Measurements from ENCODE around the gene TAF1B.
A peak's percentile ranks its signal among the peaks of the same experiment; 100 is the strongest.
"Not testable (repeated sequence)": the region's sequence is repeated elsewhere in the genome, so short reads cannot be mapped to it uniquely, and the experiment has no call there.

The TAF1B gene

DNA sequence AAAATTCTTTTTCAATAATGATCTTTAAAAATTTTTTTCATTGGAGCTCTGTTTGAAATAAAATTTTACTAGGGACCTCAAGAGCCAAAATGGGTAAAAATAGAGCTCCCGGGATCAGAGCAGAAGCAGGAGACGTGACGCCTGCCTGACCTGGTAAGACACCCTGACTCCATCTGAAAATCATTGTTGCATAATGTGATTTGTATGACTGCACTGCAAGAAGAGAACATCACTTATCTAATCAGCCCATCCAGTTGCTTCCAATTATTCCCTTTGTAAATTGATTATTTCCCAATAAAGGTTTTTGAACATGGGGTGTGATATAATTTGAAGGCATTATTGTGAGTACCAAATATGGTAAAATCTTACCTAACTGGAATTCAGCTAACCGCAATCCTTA, 17.1 kb upstream of the TAF1B start:
- DNase-seq (ENCODE audit: insufficient read length, low spot score) (no peak), FAIRE-seq (no peak)

- FAIRE-seq = no peak
- no peak for DNase-seq (ENCODE audit: insufficient read length, low spot score)
Observed at GRCh38 chr2:9830685-9831410, 12.4 kb upstream of the TAF1B start.

DNA sequence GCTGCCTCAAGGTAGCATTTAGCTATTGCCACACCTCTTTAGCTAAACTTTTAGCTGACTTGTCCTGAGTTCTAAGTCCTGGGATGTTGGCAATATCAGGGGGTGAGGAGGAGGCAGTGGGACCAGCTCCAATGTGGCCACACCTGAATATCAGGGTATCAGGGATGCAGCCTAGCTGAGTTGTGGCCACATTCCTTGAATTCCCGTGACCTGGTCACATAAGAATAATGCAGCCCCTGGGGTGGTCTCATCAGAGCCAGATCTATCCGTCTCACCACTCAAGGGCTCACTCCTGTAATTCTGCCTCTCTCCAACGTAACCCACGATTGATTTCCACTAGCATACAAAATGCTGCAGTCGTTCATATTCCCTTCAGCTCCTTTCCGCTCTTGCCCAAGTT, 11.6 kb upstream of the TAF1B start:
- no peak for DNase-seq (ENCODE audit: insufficient read length, low spot score)
- FAIRE-seq = no peak

GRCh38 chr2:9832586-9832985, 10.7 kb upstream of the TAF1B start:
- DNase-seq (ENCODE audit: insufficient read length, low spot score) = no peak
- no peak for FAIRE-seq

DNA sequence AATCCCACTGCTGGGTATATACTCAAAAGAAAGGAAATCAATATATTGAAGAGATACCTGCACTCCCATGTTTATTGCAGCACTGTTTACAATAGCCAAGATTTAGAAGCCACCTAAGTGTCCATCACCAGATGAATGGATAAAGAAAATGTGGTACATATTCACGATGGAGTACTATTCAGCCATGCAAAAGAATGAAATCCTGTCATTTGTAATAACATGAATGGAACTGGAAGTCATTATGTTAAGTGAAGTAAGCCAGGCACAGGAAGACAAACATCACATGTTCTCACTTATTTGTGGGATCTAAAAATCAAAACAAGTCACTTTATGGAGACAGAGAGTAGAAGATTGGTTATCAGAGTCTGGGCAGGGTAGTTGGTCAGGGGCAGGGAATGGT, 8.2 kb upstream of the TAF1B start:
- DNase-seq (ENCODE audit: insufficient read length, low spot score); FAIRE-seq: not testable (repeated sequence)

- FAIRE-seq = no peak
Observed at GRCh38 chr2:9836074-9836473, 7.2 kb upstream of the TAF1B start.

DNA sequence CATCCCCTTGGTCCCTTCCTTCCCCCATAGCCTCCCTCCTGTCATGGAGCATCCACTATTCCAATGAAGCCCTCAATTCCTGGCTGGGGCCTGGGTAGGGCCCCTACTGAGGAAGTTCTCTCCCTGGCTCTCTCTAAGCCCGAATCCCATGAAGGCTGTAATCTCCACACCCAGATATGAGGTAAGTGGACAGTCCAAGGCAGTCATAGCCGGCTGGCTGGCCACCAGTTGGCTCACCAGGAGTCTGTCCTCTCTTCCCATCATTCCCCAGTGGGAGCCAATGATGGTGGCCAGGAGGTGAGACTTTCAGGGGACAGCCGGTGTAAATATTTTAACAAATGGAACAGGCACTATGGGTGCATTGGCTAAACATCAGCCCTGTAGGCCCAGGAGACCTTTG, 6.8 kb upstream of the TAF1B start:
- DNase-seq (ENCODE audit: insufficient read length, low spot score) (no peak), FAIRE-seq (no peak)

More at GRCh38 chr2:9836074-9836473, 7.2 kb upstream of the TAF1B start:
- DNase-seq (ENCODE audit: insufficient read length, low spot score) = no peak

DNA sequence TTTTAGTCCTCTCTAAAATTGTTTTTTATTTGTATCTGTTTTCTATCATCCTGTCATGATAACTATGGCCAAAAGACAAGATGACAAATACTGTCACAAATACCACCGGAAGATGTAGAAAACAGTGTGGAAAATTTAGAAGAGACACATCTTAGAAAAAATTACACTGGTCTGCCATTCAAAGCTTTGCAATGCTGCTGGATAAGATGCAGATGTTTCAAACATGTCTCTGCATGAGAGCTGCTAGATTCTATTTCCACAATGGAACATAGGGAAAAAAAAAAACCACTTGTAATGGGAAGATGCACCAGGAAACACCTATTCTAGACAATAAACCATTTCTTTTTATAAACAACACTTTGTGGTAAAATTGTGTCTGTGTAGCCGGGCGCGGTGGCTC, 5.8 kb upstream of the TAF1B start:
- FAIRE-seq (no peak), DNase-seq (ENCODE audit: insufficient read length, low spot score) (no peak)

GRCh38 chr2:9838391-9838790, 4.9 kb upstream of the TAF1B start:
- DNase-seq (ENCODE audit: insufficient read length, low spot score) (no peak), FAIRE-seq (no peak)

- DNase-seq (ENCODE audit: insufficient read length, low spot score) = no peak
- FAIRE-seq = no peak
Observed at GRCh38 chr2:9842487-9843228, 616 bp upstream of the TAF1B start.

- DNase-seq (ENCODE audit: insufficient read length, low spot score) = no peak
- FAIRE-seq = no peak
Observed at GRCh38 chr2:9844036-9844483, 786 bp downstream of the TAF1B start.

DNA sequence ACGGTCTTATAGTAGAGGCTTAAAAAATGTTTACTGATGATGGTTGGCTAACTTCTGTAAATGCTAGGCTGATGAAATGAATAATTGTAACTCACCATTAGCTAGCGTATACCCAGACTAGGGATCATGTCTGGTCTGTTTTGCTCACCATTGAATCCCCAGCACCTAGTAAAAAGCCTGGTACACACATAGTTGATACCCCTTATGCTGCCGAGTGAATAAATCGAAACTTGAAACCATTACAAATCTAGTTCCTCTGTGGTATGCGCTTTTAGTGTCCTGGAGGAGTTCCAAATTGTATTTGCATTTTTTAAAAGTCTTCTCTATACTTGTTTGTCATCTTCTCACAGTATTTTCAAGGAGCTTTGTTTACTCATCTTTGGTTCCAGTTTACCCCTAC, 1.3 kb downstream of the TAF1B start:
- FAIRE-seq (peak; percentile 80), DNase-seq (ENCODE audit: insufficient read length, low spot score) (no peak)

DNA sequence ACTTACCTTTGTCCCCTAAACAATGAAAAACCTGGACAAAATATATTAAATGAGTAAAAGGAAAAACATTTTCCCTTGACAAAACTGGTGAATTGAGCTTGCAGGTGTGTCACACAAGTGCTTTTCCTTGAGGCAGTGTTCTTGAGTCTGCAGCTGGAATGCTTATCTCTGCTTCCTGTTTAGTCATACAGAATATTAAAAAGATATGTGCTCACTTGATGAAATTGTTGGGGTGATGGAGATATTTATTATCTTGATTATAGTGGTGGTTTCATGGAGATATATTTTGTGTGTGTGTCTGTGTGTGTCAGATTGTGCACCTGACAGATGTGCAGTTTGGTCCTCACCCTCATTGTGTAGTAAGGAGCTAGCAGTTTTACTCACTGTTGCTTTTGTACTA, 3.3 kb downstream of the TAF1B start:
- DNase-seq (ENCODE audit: insufficient read length, low spot score) (no peak), FAIRE-seq (no peak)

DNA sequence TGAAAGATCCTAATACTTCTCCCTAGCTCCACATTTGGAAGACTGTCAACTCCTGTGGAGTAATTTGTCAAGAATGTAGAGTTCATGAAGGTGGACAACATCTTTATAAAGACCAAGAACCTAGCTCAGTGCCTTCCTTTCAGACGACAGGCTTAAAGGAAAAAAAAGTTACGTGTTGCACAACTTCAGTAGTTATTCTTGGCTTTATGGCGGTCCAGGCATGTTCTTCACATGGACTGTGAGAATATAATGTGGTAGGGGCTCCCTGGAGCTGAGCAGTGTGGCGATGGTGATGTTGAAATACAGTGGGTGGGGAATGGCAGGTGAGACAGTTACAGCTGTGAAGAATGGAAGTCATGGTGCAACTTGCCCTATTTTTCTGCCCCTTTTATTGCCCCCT, 3.9 kb downstream of the TAF1B start:
- DNase-seq (ENCODE audit: insufficient read length, low spot score) = no peak
- no peak for FAIRE-seq

DNA sequence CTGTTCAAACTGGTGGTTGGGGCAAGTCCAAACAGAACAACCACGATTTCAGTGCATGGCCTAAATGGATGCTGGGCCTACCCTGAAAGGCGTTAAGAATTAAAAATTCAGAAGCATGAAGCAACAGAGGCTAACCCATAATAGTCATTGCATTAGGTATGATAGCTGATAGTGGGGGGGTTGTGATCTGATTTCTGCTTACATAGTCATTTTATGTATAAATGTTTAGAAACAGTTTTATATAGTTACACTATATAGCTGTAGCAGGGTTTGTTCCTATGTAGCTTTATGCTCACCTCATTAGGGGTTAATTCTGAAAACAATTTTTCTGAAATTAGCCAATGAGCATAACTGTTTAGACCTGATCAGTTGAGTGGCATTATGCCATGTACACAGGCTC, 9.6 kb downstream of the TAF1B start:
- no peak for DNase-seq (ENCODE audit: insufficient read length, low spot score)
- FAIRE-seq = no peak

DNA sequence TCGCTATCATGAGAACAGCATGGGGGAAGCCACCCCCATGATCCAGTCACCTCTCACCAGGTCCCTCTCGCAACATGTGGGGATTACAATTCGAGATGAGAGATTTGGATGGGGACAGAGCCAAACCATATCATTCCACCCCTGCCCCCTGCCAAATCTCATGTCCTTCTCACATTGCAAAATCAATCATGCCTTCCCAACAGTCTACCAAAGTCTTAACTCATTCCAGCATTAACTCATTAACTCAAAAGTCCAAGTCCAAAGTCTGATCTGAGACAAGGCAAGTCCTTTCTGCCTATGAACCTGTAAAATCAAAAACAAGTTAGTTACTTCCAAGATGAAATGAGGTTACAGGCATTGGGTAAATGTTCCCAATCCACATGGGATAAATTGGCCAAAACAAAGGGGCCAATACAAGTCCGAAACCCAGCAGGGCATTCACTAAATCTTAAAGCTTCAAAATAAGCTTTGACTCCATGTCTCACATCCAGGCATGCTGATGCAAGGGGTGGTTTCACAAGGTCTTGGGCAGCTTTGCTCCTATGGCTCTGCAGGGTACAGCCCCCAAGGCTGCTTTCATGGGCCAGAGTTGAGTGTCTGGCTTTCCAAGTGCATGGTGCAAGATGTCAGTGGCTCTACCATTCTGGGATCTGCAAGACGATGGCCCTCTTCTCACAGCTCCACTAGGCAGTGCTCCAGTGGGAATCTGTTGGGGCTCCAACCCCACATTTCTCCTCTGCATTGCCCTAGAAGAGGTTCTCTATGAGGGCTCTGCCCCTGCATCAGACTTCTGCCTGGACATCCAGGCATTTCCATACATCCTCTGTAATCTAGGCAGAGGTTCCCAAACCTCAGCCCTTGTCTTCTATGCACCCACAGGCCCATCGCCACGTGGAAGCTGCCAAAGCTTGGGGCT, 14.8 kb downstream of the TAF1B start:
- FAIRE-seq (no peak), DNase-seq (ENCODE audit: insufficient read length, low spot score) (no peak)

DNA sequence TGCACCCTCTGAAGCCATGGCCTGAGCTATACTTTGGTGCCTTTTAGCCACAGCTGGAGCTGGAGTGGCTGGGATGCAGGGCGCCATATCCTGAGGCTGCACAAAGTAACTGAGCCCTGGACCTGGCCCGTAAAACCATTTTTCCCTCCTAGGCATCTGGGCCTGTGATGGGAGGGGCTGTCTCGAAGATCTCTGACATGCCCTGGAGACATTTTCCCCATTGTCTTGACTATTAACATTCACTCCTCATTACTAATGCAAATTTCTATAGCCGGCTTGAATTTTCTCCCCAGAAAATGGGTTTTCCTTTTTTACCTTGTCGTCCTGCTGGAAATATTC, 15.4 kb downstream of the TAF1B start:
- no peak for FAIRE-seq
- DNase-seq (ENCODE audit: insufficient read length, low spot score) = no peak

DNA sequence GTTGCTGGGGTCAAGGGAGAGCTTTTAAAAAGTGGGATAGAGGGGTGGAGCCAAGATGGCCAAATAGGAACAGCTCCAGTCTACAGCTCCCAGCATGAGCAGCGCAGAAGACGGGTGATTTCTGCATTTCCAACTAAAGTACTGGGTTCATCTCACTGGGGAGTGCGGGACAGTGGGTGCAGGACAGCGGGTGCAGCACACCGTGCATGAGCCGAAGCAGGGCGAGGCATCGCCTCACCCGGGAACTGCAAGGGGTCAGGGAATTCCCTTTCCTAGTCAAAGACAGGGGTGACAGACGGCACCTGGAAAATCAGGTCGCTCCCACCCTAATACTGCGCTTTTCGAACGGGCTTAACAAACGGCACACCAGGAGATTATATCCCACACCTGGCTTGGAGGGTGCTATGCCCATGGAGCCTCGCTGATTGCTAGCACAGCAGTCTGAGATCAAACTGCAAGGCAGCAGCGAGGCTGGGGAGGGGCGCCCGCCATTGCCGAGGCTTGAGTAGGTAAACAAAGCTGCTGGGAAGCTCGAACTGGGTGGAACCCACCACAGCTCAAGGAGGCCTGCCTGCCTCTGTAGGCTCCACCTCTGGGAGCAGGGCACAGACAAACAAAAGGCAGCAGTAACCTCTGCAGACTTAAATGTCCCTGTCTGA, 17.8 kb downstream of the TAF1B start:
- FAIRE-seq; DNase-seq (ENCODE audit: insufficient read length, low spot score): not testable (repeated sequence)

GRCh38 chr2:9867881-9868280, 24.6 kb downstream of the TAF1B start:
- DNase-seq (ENCODE audit: insufficient read length, low spot score) (no peak), FAIRE-seq (no peak)

GRCh38 chr2:9873337-9873736, 30.1 kb downstream of the TAF1B start:
- DNase-seq (ENCODE audit: insufficient read length, low spot score) (no peak), FAIRE-seq (no peak)

- FAIRE-seq = no peak
- no peak for DNase-seq (ENCODE audit: insufficient read length, low spot score)
Observed at GRCh38 chr2:9877026-9877425, 33.8 kb downstream of the TAF1B start.

All from GM19239 (cell line).